Limb (tissue), 2 donors: ENCODE measurements around the gene TASP1.
"Not testable (repeated sequence)": the region's sequence is repeated elsewhere in the genome, so short reads cannot be mapped to it uniquely, and the experiment has no call there.

ENCODE experiments used
- DNase-seq, 2 donors: peaks; one replicate each; pipeline ENCODE4 v3.0.0-alpha.2; 2016; ENCODE audit errors: extremely low spot score in 2 of 2

TASP1 gene

DNA sequence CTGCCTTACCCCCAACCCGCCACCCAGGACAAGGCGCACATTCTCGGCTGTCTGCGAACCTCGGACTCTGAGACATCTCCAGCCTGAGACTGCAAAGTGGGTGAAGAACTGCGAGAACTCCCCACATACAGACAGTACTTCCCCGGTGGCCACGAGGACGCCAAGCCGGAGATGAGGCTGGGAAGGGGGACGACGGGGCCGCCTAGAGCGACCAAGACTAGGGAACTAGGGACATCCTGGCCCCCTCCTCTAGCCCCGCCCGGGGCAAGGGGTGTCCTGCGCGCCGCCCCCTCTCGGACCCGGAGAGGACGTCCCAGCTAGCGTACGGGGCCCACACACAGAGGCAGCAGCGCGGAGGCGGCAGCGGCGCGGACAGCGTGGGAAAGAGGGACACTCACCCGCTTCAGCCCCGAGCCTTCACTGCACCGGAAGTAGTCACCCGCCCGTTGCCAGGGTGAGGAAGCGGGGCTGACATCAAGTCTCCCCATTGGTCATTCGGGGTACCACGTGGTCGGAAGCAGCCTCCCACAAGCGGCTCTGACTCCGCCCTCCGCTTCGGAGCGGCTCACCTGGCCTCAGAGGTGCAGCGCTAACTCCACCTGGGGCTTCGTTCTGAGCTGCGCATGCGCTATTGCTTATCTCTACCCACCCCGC is at the start of gene TASP1:
Gene TASP1, minus strand, starts transcription at position 437 of the 654 bp plus-strand sequence. CDS start 8,854 bp downstream, outside the sequence.
- peak; percentile 95 to 96 for DNase-seq

GRCh38 chr20:13687815-13688214 is 49.1 kb upstream of the TASP1 start:
- no peak for DNase-seq

- DNase-seq = no peak
Observed at GRCh38 chr20:13685623-13686022, 46.9 kb upstream of the TASP1 start.

DNA sequence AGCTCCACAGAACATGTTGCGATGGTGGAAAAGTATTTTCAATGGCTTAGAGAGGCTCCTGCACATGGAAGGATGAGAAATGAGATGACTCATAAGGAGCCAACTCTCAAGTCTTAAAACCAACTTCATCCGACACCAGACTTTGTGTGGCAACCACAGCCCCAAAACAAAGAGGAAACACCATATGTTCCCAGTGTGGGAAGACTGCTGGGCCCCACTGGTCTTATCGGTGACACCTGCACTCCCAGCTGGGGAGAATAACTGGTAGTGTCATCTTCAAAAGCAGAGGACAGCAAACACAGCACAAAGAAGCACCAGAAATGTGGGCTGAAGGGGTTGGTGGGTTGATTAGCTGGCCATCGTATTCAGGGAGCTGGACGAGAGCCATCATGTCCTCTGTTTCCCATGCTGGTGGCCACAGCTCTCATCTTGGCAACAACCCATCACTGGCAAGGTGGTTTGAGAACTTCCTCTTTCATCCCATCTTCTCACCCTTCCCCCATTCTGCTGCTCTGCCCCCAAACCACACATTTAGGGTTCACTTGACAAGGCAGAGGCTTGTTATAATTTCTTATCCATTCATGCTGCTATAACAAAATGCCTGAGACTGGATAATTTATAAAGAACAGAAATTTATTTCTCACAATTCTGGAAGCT is 46.0 kb upstream of the TASP1 start:
- no peak for DNase-seq

DNA sequence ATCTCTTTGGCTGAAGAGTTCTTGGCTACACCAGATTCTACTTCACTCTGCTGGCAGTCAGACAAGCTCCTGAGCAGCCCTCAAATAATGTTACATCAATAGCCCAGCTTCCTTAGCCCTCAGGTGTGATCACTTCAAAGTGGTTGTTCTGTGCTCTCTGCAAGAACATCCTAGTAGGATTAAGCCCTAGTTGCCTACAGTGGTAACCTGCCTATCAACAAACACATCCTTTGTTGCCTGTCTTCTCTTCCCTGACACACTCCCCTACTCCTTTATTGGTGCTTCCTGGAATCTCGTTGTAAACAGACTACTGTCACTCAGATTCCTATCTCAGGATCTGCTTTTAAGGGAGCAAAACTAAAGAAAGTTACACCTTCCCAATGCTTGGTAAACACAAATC is 45.1 kb upstream of the TASP1 start:
- DNase-seq = no peak

DNA sequence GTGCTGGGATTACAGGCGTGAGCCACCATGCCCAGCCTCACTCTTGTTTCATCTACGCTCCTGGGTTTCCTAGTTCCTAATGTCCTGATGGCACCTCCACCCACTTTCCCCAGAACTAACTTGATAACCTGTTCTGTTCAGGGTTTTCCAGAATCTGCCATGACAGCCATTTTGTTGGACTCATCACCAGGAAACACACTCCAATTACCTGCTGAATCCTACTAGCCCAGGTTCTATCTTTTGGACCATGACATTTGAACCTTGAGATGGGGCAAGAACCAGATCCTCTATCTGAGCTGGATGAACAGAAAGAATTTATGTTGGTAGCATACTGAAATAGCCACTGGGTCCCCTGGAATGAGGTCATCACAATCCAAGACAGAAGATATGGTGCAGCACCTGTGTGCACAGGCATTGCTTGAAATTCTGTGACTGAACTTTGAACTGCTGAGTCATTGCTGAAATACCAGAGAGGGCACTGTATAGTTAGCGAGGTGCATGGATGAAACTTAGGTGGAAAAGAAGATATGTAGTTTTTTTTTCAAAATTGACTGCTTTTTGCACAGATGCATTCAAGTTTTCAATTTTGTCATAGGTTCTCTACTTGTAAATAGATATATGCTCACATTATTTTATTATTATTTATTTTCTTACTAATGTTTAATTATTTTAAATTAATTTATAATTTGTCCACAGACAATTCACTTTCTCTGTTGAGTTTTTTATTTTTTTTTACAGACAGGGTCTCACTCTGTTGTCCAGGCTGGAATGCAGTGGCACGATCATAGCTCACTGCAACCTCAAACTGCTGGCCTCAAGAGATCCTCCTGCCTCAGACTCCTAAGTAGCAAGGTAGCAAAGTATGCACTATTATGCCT is 42.8 kb upstream of the TASP1 start:
- DNase-seq = no peak

DNA sequence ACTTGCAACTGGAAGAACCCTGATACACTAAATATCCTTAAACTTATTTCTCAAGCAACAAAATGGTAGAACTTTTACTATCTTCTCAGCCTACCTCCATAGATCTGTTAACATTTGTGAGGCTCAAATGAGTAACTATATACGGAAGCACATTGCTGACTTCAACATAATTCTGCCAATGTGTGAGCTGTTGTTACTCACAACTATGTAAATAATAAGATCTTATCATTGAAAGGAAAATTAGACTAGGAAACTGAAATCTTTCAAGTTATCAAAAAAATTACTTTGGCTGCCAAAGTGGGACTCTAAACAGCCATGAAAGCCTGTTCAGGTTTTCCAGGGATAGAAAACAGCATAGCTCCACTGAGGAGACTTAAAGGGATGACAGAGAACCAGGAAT is 40.2 kb upstream of the TASP1 start:
- DNase-seq = no peak

DNA sequence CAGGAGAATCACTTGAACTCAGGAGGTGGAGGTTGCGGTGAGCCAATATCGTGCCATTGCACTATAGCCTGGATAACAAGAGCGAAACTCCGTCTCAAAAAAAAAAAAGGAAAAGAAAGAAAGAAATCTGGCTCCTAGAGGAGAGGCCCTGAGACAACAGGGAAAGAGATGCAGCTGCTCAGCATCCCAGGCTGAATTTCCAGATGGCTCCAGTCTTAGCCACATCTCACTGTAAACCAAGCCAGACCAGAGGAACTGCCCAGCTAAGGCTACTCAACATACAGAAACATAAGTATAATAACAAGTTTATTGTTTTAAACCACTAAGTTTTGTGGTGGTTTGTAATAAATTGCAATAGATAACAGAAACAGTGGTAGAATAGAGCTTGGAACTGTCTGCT is 38.5 kb upstream of the TASP1 start:
- no peak for DNase-seq

DNA sequence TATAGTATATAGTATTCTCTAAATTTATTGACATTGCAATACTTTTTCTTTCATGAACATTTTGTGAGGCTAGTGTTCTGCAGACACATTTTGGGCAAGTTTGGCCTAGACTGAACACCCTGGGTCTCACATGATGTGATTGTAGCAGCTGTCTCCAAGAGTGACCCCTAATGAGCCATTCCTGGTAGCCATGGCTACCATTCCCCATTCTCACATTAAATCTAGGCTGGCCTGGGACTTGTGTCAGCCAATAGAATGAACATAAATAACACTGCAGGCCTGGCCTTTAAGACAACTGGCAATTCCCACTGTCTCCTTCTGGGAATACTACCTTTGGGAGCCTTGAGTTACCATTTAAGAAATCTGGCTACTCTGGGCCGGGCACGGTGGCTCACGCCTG is 38.0 kb upstream of the TASP1 start:
- no peak for DNase-seq

GRCh38 chr20:13672690-13673089 is 34.0 kb upstream of the TASP1 start:
- no peak for DNase-seq

GRCh38 chr20:13671916-13672378 is 33.2 kb upstream of the TASP1 start:
- DNase-seq = peak; percentile 36 to 89

- DNase-seq = no peak
Observed at GRCh38 chr20:13671512-13671911, 32.8 kb upstream of the TASP1 start.

DNA sequence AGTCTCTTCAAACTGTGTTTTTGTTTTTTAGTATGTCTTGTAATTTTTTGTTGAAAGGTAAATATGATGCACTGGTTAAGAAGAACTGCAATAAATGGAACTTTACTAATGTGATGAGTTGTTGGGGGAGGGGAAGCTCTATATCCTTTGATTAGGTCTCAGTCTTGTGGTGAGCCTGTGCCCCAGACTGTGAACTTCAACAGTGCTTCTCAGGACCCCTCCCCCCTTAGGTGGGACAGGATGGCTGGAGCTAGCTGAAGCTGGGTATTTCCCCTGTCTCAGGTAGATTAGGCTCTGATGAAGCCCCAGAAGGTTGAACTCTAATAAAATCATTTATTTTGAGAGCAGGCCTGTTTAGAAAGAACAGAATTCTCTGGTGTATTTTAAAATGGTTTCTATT is 31.4 kb upstream of the TASP1 start:
- no peak for DNase-seq

DNA sequence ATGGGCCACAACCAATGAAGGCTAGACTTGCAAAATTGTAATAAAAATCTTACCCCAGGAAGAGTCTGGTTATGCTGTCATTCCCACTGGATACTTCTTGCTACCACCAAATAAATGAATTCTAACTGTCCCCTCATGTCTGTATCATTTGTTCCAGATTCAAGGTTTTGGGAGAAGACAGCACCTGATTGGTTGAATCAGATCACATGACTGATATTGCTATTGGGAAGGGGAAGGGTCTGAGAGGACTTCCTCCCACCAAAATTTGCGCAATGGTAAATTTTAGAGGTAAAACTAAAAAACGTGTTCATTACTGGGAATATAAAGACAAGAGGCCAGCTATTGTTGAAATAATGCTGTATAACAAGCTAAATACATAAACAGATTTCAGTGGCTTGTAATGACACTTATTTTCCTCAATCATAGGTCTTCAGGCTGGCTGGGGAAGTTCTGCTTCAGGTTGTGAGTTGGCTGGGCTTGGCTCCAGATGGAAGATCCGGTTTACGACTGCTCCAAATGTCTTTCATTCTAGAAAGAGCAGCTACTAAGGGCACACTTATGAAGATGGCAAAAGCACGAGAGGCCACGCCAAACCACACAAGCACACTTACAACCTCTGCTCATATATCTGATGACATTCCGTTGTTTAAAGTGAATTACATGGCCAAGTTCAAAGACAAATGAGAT is 27.1 kb upstream of the TASP1 start:
- no peak for DNase-seq

DNA sequence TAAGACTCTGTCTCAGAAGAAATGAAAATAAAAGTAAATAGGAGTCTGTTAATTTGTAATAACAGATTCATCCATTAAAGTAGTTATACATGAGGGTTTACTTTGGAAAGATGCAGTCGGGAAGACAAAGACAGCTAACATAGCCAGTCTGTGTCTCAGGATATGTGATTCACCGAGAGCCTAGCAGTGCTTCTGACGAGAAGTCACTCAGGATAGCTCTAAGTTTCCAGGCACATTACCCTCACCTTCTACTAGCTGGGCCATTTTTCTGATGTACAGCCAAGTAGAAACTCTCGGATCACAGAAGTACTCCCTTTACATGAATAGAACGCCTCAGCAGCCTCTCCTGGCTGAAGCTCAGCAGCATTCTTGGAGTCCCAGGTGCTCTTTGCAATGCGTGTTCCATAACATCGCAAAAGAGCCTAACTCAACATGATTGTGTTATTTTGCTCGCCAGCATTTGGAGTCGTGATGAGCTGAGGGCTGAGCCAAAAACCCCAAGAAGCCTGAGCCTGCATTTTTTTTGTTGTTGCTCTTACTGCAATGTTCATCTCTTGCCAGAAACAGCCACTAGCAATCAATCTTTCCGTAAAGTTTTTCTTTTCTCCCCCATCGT is 22.4 kb upstream of the TASP1 start:
- DNase-seq = peak; percentile 61 to 78

- DNase-seq = no peak
Observed at GRCh38 chr20:13659288-13659687, 20.6 kb upstream of the TASP1 start.

- not testable (repeated sequence) for DNase-seq
Observed at GRCh38 chr20:13658060-13658459, 19.3 kb upstream of the TASP1 start.

DNA sequence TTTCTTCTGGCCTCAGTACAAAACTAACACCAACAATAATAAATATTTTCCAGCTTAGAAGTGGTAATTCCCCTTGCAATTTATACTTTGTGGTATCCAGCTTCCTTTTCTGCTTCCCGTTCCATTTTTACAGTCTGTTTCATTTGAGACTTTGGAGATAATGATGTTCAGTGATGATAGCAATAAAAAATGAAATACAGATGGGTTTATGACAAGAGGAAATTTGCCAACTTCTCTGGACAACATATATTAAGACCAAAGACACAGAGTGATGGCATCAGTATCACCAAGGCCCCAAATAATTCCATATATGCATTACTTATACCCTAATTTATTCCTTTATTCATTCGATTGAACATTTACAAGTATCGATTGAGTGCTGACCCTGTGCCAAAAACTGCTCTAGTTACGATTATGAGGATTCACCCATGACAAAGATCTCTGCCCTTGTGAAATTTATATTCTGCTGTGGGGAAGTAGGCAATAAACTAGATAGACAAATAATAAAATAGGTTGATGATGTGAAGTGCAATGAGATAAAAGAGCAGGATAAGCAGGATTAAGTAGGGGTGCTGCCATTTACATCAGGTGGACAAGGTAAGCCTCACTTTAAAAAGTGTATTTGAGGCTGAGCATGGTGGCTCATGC is 18.1 kb upstream of the TASP1 start:
- no peak for DNase-seq

DNA sequence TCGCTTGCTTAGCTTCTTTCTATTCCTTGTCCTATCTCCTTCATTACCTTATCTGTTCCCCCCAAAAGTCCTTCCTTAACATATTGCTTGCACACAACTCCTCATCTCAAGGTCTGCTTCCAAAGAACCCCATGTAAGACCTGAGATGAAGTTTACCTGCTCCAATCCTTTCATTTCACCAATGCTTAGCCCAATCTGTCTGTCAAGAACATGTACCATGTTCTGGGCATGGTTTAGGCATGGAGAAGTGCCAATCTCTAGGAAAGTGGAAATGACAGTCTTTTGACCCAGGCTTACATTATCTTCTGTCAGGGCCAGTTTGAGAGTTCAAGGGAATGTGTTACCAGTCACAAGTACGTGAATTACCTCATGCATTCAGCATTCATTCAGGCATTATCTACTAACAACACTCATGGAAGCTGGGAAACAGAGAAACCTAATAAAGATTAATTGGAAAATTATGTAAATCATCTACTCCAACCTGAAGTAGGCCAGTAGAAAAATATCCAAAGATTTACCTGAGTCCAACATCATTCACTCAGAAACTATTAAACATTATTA is 15.8 kb upstream of the TASP1 start:
- no peak for DNase-seq

DNA sequence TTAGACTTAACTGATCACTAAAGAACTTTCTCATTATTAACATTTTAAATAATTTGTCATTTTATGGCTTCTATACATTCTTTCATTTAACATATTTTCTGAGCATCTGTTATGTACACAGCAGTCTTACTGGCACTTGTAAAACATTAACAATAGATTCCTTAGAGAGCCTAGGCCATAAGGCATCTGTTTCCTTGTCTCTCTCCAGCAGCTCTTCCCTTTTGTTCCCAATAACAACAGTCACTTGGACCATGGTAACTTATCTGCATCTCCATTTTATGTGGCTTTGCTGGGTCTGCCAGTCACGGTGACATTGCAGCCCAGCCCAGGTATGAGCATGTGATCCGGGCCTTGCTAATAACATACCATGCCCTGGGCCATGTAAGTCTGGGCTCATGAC is 11.7 kb upstream of the TASP1 start:
- DNase-seq = no peak
